IPS-20b (cell line): ENCODE data around the gene GALNT9.
A peak's percentile ranks its signal among the peaks of the same experiment; 100 is the strongest.

Source experiments
- H3K27ac ChIP-seq: one replicate; pipeline ENCODE4 v1.5.1; 2013; ENCODE audit warnings: low read length
- H3K27me3 ChIP-seq: 2 replicates; pipeline ENCODE4 v1.6.1; 2013; ENCODE audit warnings: mild to moderate bottlenecking, low read length, inconsistent platforms; ENCODE audit not compliant: insufficient read depth
- H3K36me3 ChIP-seq: 2 replicates; pipeline ENCODE4 v1.6.1; 2013; ENCODE audit warnings: low read depth, mild to moderate bottlenecking, inconsistent platforms, low read length, moderate library complexity; ENCODE audit not compliant: insufficient read depth
- H3K4me1 ChIP-seq: 2 replicates; pipeline ENCODE4 v1.6.1; 2013; ENCODE audit warnings: mild to moderate bottlenecking, control low read depth, inconsistent platforms, low read length, moderate library complexity; ENCODE audit not compliant: insufficient read depth
- H3K4me3 ChIP-seq: 2 replicates; pipeline ENCODE4 v1.5.1; 2013; ENCODE audit warnings: mild to moderate bottlenecking, low read length, inconsistent platforms
- H3K9ac ChIP-seq: 2 replicates; pipeline ENCODE4 v1.6.1; 2013; ENCODE audit warnings: low read depth, mild to moderate bottlenecking, inconsistent platforms, low read length, moderate library complexity
- H3K9me3 ChIP-seq: 2 replicates; pipeline ENCODE4 v1.6.1; 2013; ENCODE audit warnings: mild to moderate bottlenecking, low read depth, low read length, inconsistent platforms; ENCODE audit not compliant: insufficient read depth

The GALNT9 gene

GRCh38 chr12:132275631-132276030, 53.8 kb downstream of the GALNT9 start:
- no peaks in the 10 kb centered on the region for H3K9me3 ChIP-seq

GRCh38 chr12:132275110-132275531, 54.3 kb downstream of the GALNT9 start:
- Histone ChIP-seq H3K4me3 (peak overlapping the region; percentile 37; the same call in 1 of the 2 replicates), H3K9ac (no peak overlapping the region), H3K9me3 (no peaks in the 10 kb centered on the region), H3K36me3 (no peaks in the 10 kb centered on the region), H3K27ac (no peak overlapping the region), H3K27me3 (peaks cover 8% of the 10 kb centered on the region; the same call in 1 of the 2 replicates), H3K4me1 (no peaks in the 10 kb centered on the region; the same call in 1 of the 2 replicates)

More at GRCh38 chr12:132275631-132276030, 53.8 kb downstream of the GALNT9 start:
- Histone ChIP-seq H3K9ac (no peak overlapping the region), H3K4me3 (peak overlapping the region; percentile 6; the same call in 1 of the 2 replicates), H3K27ac (no peak overlapping the region), H3K36me3 (no peaks in the 10 kb centered on the region), H3K4me1 (no peaks in the 10 kb centered on the region; the same call in 1 of the 2 replicates), H3K27me3 (peaks cover 6% of the 10 kb centered on the region; the same call in 1 of the 2 replicates)

- Histone ChIP-seq H3K27me3 (peaks cover 13% of the 10 kb centered on the region; the same call in 1 of the 2 replicates), H3K9ac (no peak overlapping the region; the same call in 1 of the 2 replicates), H3K27ac (no peak overlapping the region)
These were observed 55.4 kb downstream of the GALNT9 start for GRCh38 chr12:132273992-132274334.

GRCh38 chr12:132272711-132273110, 56.7 kb downstream of the GALNT9 start:
- no peaks in the 10 kb centered on the region for H3K36me3 ChIP-seq
- peaks cover 21% of the 10 kb centered on the region for H3K27me3 ChIP-seq
- no peaks in the 10 kb centered on the region; the same call in 1 of the 2 replicates for H3K4me1 ChIP-seq
- no peak overlapping the region for H3K4me3 ChIP-seq
- no peak overlapping the region for H3K27ac ChIP-seq
- H3K9ac ChIP-seq: no peak overlapping the region
- no peaks in the 10 kb centered on the region for H3K9me3 ChIP-seq

More at GRCh38 chr12:132273992-132274334, 55.4 kb downstream of the GALNT9 start:
- Histone ChIP-seq H3K4me1 (no peaks in the 10 kb centered on the region; the same call in 1 of the 2 replicates), H3K4me3 (no peak overlapping the region), H3K9me3 (no peaks in the 10 kb centered on the region), H3K36me3 (no peaks in the 10 kb centered on the region)

- no peak overlapping the region for H3K9ac ChIP-seq
- no peak overlapping the region for H3K4me3 ChIP-seq
- peaks cover 21% of the 10 kb centered on the region for H3K27me3 ChIP-seq
- no peaks in the 10 kb centered on the region for H3K36me3 ChIP-seq
- no peak overlapping the region for H3K27ac ChIP-seq
- no peaks in the 10 kb centered on the region for H3K9me3 ChIP-seq
- no peaks in the 10 kb centered on the region; the same call in 1 of the 2 replicates for H3K4me1 ChIP-seq
These were observed 57.7 kb downstream of the GALNT9 start for GRCh38 chr12:132271755-132272092.

GRCh38 chr12:132270969-132271754, 58.2 kb downstream of the GALNT9 start:
- Histone ChIP-seq H3K4me3 (no peak overlapping the region), H3K9ac (no peak overlapping the region), H3K27me3 (peaks cover 20% of the 10 kb centered on the region), H3K4me1 (no peaks in the 10 kb centered on the region; the same call in 1 of the 2 replicates), H3K36me3 (no peaks in the 10 kb centered on the region), H3K27ac (no peak overlapping the region), H3K9me3 (no peaks in the 10 kb centered on the region)

- H3K9me3 ChIP-seq: no peaks in the 10 kb centered on the region
- H3K4me1 ChIP-seq: no peaks in the 10 kb centered on the region; the same call in 1 of the 2 replicates
- H3K9ac ChIP-seq: no peak overlapping the region
- H3K27ac ChIP-seq: no peak overlapping the region
- no peak overlapping the region for H3K4me3 ChIP-seq
- no peaks in the 10 kb centered on the region for H3K36me3 ChIP-seq
- H3K27me3 ChIP-seq: peaks cover 20% of the 10 kb centered on the region
These were observed 58.9 kb downstream of the GALNT9 start for GRCh38 chr12:132270516-132270915.

- H3K9me3 ChIP-seq: no peaks in the 10 kb centered on the region
- H3K9ac ChIP-seq: no peak overlapping the region
- H3K4me3 ChIP-seq: no peak overlapping the region
- peaks cover 20% of the 10 kb centered on the region for H3K27me3 ChIP-seq
- no peak overlapping the region for H3K27ac ChIP-seq
- no peaks in the 10 kb centered on the region for H3K36me3 ChIP-seq
- no peaks in the 10 kb centered on the region; the same call in 1 of the 2 replicates for H3K4me1 ChIP-seq
These were observed 60.0 kb downstream of the GALNT9 start for GRCh38 chr12:132269271-132269968.

- H3K27ac ChIP-seq: no peak overlapping the region
- H3K27me3 ChIP-seq: peaks cover 20% of the 10 kb centered on the region
- no peak overlapping the region for H3K9ac ChIP-seq
- H3K4me3 ChIP-seq: no peak overlapping the region
- no peaks in the 10 kb centered on the region for H3K4me1 ChIP-seq
- no peaks in the 10 kb centered on the region for H3K9me3 ChIP-seq
- H3K36me3 ChIP-seq: no peaks in the 10 kb centered on the region
These were observed 60.7 kb downstream of the GALNT9 start for GRCh38 chr12:132268674-132269073.

GRCh38 chr12:132267873-132268272, 61.5 kb downstream of the GALNT9 start:
- Histone ChIP-seq H3K9ac (no peak overlapping the region), H3K27me3 (peaks cover 20% of the 10 kb centered on the region)

GRCh38 chr12:132266802-132267201, 62.6 kb downstream of the GALNT9 start:
- H3K9ac ChIP-seq: no peak overlapping the region

More at GRCh38 chr12:132267873-132268272, 61.5 kb downstream of the GALNT9 start:
- no peaks in the 10 kb centered on the region for H3K36me3 ChIP-seq
- H3K4me1 ChIP-seq: no peaks in the 10 kb centered on the region
- no peak overlapping the region for H3K27ac ChIP-seq
- H3K4me3 ChIP-seq: no peak overlapping the region
- no peaks in the 10 kb centered on the region for H3K9me3 ChIP-seq

More at GRCh38 chr12:132266802-132267201, 62.6 kb downstream of the GALNT9 start:
- H3K36me3 ChIP-seq: no peaks in the 10 kb centered on the region
- no peaks in the 10 kb centered on the region for H3K4me1 ChIP-seq
- H3K27ac ChIP-seq: no peak overlapping the region
- H3K9me3 ChIP-seq: no peaks in the 10 kb centered on the region
- no peak overlapping the region for H3K4me3 ChIP-seq
- peaks cover 20% of the 10 kb centered on the region for H3K27me3 ChIP-seq
